Gastroesophageal sphincter (tissue), 3 donors: ENCODE results near the gene ARMC8.

Source experiments
- CTCF ChIP-seq, 4 experiments: fragments of 200-600 bp in 2 of 4; fragments of 450-650 bp in 2 of 4; sonication (generic) in 1 of 4; IDR thresholded peaks; one replicate each; pipeline ENCODE4 v1.5.1; 2017 to 2019; ENCODE audit warnings: antibody characterized with exemption in 4 of 4, mild to moderate bottlenecking in 2 of 4, moderate library complexity in 2 of 4
- EP300 ChIP-seq: sonication (generic); formaldehyde crosslinking; IDR thresholded peaks from one replicate; pipeline ENCODE4 v1.6.1; 2017; ENCODE audit warnings: antibody characterized with exemption, mild to moderate bottlenecking
- POLR2A ChIP-seq, 2 donors: fragments of 450-650 bp; IDR thresholded peaks; one replicate each; pipeline ENCODE4 v1.6.1; 2017; ENCODE audit warnings: antibody characterized with exemption in 2 of 2, mild to moderate bottlenecking in 2 of 2, moderate library complexity in 1 of 2
- POLR2AphosphoS5 ChIP-seq: sonication (generic); formaldehyde crosslinking; IDR thresholded peaks from one replicate; pipeline ENCODE4 v1.6.1; 2017; ENCODE audit warnings: antibody characterized with exemption

GRCh38 chr3:138186803-138187295 is 252 bp upstream of the ARMC8 start:
- TF ChIP-seq CTCF (IDR thresholded peaks at IDR 0.05) (no peak), POLR2A (IDR thresholded peaks at IDR 0.05) (no peak), POLR2AphosphoS5 (no peak), EP300 (no peak)
